Endometrial microvascular endothelial cells (primary cell): ENCODE results near the gene MIEF1. TPM values are rescaled to one million over a fixed set of nuclear protein-coding genes. Genes with fewer than 3 reads are reported as not detected.
"Not testable (repeated sequence)": the region's sequence is repeated elsewhere in the genome, so short reads cannot be mapped to it uniquely, and the experiment has no call there.

Experiments
- in situ Hi-C: cut with HindIII; loops from 2 replicates; pipeline ENCODE4 v1.10.0; 2017; ENCODE audit warnings: low sequenced_read_pairs, low pct_unique_long_range_greater_than_20kb; ENCODE audit errors: inconsistent ontology term
- total RNA-seq: library from RNA; depleted of rRNA; stranded (reverse); fragments of >200 nt; gene quantifications from one replicate; pipeline ENCODE4 v1.2.3, GENCODE V29; 2015; ENCODE audit errors: inconsistent ontology term

The MIEF1 gene
- total RNA-seq, 1 donor from 2014 or later: 36.1 TPM

GRCh38 chr22:39504071-39504470 is 2.0 kb downstream of the MIEF1 start:
- in situ Hi-C loops: no loop called here

- in situ Hi-C loops: not testable (repeated sequence)
Measured at GRCh38 chr22:39507021-39507420, 4.9 kb downstream of the MIEF1 start.

GRCh38 chr22:39508393-39508792 is 6.3 kb downstream of the MIEF1 start:
- in situ Hi-C loops: no loop called here

GRCh38 chr22:39510529-39511149 is 8.5 kb downstream of the MIEF1 start:
- in situ Hi-C loops: no loop called here

GRCh38 chr22:39511226-39511625 is 9.1 kb downstream of the MIEF1 start:
- in situ Hi-C loops: no loop called here

- in situ Hi-C loops: no loop called here
Measured at GRCh38 chr22:39512026-39512425, 9.9 kb downstream of the MIEF1 start.

- in situ Hi-C loops: no loop called here
Measured at GRCh38 chr22:39513791-39514190, 11.7 kb downstream of the MIEF1 start.

GRCh38 chr22:39514373-39514973 is 12.4 kb downstream of the MIEF1 start:
- in situ Hi-C loops: no loop called here

GRCh38 chr22:39515266-39516050 is 13.4 kb downstream of the MIEF1 start:
- in situ Hi-C loops: no loop called here

- in situ Hi-C loops: no loop called here
Measured at GRCh38 chr22:39517470-39517869, 15.4 kb downstream of the MIEF1 start.

- in situ Hi-C loops: no loop called here
Measured at GRCh38 chr22:39518144-39518786, 16.2 kb downstream of the MIEF1 start.

GRCh38 chr22:39518996-39519680 is 17.0 kb downstream of the MIEF1 start:
- in situ Hi-C loops: no loop called here

GRCh38 chr22:39519681-39520225 is 17.7 kb downstream of the MIEF1 start:
- in situ Hi-C loops: no loop called here

GRCh38 chr22:39520226-39521105 is 18.4 kb downstream of the MIEF1 start, which contains the start of gene ATF4:
Gene ATF4, plus strand, starts transcription at chr22:39520562. Its CDS starts 884 bp downstream, at chr22:39521446.
- in situ Hi-C loops: no loop called here

- in situ Hi-C loops: not testable (repeated sequence)
Measured at GRCh38 chr22:39521106-39521885, 19.2 kb downstream of the MIEF1 start.

GRCh38 chr22:39522091-39522490 is 20.0 kb downstream of the MIEF1 start:
- in situ Hi-C loops: not testable (repeated sequence)
